Fibroblast of mammary gland (primary cell): Measurements from ENCODE around the gene KLHL30.

Source experiments
- DNase-seq: peaks from one replicate; pipeline ENCODE4 v3.0.0-alpha.2; 2010; ENCODE audit warnings: low read depth
- H3K4me3 ChIP-seq: 2 replicates; pipeline ENCODE4 v1.5.1; 2011; ENCODE audit warnings: low read depth, mild to moderate bottlenecking, low read length, moderate library complexity; ENCODE audit not compliant: control insufficient read depth
- CTCF ChIP-seq: conservative IDR thresholded peaks from 2 replicates; pipeline ENCODE4 v1.5.1; 2011; ENCODE audit warnings: low read depth, low read length, inconsistent platforms; ENCODE audit not compliant: control insufficient read depth, insufficient read depth

The KLHL30 gene

GRCh38 chr2:238144262-238144661 lies 5.8 kb downstream of the KLHL30 start:
- no peak for DNase-seq
- no peak for TF ChIP-seq CTCF
- H3K4me3 ChIP-seq, result no peak overlapping the region

GRCh38 chr2:238145046-238145445 lies 6.6 kb downstream of the KLHL30 start:
- DNase-seq, result no peak
- H3K4me3 ChIP-seq, result no peak overlapping the region
- TF ChIP-seq CTCF, result no peak

GRCh38 chr2:238145851-238146250 lies 7.4 kb downstream of the KLHL30 start:
- H3K4me3 ChIP-seq, result no peak overlapping the region
- no peak for TF ChIP-seq CTCF
- DNase-seq, result no peak

GRCh38 chr2:238146884-238147544 lies 8.5 kb downstream of the KLHL30 start:
- DNase-seq, result no peak
- H3K4me3 ChIP-seq, result no peak overlapping the region
- no peak for TF ChIP-seq CTCF

GRCh38 chr2:238148981-238149380 lies 10.5 kb downstream of the KLHL30 start:
- no peak for TF ChIP-seq CTCF
- no peak for DNase-seq
- no peak overlapping the region for H3K4me3 ChIP-seq

- DNase-seq, result no peak
- no peak overlapping the region for H3K4me3 ChIP-seq
- TF ChIP-seq CTCF, result no peak
These were observed 11.5 kb downstream of the KLHL30 start for GRCh38 chr2:238149841-238150572.

- TF ChIP-seq CTCF, result no peak
- no peak for DNase-seq
- no peak overlapping the region for H3K4me3 ChIP-seq
These were observed 12.2 kb downstream of the KLHL30 start for GRCh38 chr2:238150686-238151085.
